GM18508 (cell line): Measurements from ENCODE around the gene LY9.

ENCODE experiments used
- ATAC-seq: cut with Tn5 transposase; IDR thresholded peaks from one replicate; pipeline ENCODE4 v1.9.1; 2021; ENCODE audit warnings: moderate number of reproducible peaks; ENCODE audit not compliant: insufficient read depth, unreplicated experiment

LY9 gene

DNA sequence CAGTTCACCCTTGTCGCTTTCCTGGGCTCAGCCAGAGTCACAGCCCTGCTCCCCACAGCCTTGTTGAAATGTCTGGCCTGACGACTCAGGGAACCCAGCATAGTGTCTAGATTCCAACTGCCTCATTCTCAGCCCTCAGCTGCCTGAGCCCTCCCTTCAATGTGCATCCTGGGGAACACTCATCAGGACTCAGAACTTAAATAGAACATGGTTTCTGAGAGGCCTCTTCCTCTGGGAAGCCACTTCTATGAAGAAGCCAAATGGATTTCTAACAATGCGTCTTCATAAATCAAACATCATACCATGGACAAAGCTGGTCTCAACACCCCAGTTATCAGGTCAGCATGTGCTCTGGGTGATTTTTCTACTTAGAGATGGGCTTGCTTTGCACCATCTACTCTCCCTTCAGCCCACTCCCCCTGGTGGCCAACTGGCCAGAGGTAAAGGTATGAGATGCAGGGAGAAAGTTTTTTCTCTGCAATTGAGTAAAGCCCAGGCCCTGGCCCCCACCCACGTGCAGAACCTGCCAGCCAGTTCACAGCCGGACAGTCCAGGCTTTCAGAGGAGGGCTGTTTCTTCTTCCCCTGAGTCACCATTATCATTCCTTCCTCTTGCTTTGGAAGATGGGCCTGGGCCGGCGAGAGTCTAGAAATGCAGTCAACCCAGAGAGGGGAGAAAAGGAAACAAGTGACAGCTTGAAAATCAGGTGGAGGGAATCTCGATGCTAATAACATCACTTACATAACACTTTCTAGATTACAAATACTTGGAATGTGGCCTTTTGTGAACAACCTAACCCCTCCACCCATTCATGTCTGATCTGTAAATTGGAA lies 34.6 kb downstream of the LY9 start:
- ATAC-seq: no peak

DNA sequence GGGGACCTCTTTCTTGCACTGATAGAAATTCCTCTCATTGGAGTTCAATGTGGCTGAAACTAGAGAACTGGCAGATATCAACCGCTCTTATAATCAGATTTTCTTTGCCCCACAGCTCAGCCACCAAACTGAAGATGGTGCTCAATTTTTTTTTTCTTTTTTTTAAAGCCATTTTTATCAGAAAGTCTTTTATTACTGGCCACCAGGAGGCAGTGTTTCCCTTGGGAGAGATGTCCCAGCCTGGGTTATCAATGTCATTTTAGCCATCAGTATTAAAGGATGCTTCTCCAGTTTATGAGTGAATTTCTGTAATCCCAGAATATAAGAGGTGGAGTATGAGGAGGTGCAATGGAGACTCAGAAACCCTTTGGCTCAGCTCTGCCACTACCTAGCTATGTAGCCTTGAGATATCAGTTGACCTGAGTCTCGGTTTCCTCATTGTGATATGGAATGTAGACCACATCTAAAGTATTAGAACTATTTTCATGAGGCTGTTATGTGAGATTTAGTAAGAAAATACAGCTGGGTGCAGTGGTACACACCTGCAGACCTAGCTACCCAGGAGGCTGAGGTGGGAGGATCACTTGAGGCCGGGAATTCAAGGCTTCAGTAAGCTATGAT lies 39.1 kb downstream of the LY9 start:
- no peak for ATAC-seq

- no peak for ATAC-seq
Observed at GRCh38 chr1:160835751-160836150, 39.8 kb downstream of the LY9 start.

GRCh38 chr1:160836561-160836960 lies 40.6 kb downstream of the LY9 start:
- no peak for ATAC-seq

GRCh38 chr1:160836981-160837557 lies 41.1 kb downstream of the LY9 start:
- ATAC-seq: no peak

DNA sequence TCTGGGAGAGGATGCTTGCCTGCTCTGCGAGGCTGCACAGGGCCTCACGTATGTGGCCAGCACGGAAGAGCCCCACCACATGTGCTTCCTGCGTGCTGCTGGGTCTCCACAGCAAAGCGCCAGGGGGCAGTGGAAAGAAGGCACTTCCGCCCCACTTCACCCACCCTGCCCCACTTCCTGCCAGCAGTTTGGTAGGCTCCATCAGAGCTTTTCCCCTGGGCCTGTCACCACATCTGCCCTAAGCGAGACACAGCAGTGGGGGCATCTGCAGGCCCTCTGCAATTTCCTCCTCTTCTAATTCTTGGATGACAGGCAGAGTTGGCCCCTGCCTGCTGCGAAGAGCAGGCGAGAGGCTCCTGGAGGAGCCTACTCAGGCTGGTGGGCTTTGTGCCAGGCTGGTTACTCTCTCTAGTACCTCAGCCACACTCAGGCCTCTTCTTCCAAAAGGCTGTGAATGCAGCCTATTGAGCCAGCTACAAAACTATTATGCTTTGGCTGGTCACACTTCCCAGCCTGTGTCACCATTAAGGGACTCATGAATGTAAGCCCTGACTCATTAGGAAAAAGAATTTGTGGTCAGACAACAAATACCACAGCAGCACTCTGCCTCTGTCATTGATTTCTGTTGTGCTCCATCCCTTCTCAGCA lies 41.7 kb downstream of the LY9 start:
- no peak for ATAC-seq

GRCh38 chr1:160838888-160839287 lies 42.9 kb downstream of the LY9 start:
- ATAC-seq: no peak

- no peak for ATAC-seq
Observed at GRCh38 chr1:160839746-160840145, 43.8 kb downstream of the LY9 start.

- no peak for ATAC-seq
Observed at GRCh38 chr1:160841079-160841478, 45.1 kb downstream of the LY9 start.

- no peak for ATAC-seq
Observed at GRCh38 chr1:160844447-160845232, 48.7 kb downstream of the LY9 start.

- ATAC-seq: no peak
Observed at GRCh38 chr1:160846281-160846680, 50.3 kb downstream of the LY9 start.

DNA sequence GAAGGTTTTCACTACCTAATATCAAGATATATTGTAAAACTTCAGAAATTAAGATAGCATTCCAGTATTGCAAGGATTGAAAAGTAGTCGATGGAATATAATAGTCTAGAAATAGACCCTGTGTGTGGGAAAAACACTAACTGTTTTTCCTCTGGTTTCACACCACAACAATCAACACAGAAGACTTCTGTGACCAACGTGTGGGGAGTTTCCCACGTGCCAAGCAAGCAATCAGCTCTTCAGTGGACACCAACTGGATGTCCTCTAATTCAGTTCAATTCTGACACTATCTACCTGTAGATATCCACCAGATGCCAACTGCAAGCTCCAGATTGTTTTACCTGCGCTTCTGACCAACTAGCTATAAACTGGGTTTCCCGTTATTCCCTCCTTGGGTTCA lies 54.6 kb downstream of the LY9 start:
- ATAC-seq: no peak

DNA sequence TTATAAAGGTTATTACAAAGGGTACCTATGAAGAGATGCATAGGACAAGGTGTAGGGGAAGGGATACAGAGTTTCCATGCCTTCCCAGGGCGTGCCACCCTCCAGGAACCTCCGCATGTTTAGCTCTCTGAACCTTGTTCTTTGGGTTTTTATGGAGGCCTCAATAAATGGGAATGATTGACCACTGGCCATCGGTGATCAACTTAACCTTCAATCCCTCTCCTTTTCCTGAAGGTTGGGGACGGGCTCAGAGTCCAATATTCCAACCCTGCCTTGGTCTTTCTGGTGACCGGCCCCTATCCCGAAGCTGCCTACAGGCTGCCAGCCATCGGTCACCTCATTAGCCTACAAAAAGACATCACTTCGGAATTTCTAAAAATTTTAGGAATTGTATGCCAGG lies 55.0 kb downstream of the LY9 start:
- no peak for ATAC-seq

GRCh38 chr1:160853014-160853413 lies 57.0 kb downstream of the LY9 start:
- no peak for ATAC-seq

GRCh38 chr1:160853754-160854153 lies 57.8 kb downstream of the LY9 start:
- ATAC-seq: no peak

DNA sequence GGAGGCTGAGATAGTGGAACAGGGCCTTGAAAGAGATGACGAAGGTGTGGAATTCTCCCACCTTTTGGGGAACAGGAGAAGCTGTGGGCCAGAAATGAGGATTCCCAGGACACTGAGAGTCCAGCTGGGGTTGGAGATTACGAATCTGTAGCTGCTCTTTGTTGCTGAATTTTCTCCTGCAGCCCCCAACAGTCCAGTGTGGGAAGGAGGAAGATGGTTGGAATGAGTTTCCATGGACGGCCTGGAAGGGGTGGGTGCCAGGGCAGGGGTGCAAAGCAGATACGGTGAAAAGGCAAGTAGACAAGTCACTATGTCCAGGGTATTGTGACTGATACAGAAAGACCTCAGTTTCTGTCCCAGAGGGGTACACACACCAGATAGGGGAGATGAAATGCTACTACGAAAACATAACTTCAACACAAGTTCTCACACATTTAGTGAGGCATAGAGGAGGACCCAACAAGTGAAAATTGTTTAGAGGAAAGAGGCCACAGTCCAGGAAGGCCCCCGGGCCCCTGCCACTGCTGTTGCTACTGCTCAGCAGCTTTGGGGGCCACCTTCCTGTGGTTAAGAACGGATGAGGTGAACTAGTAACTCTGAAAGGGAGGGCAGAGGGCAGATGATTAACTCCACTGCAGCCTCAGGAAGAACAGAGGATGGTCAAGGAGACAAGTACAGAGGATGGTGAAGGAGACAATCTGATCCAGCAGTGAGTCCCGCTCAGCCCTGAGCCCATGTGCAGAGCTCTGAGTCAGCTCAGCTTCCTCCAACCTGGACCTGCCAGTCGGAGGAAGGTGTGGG lies 59.4 kb downstream of the LY9 start:
- ATAC-seq: peak; percentile 69

GRCh38 chr1:160858097-160858496 lies 62.1 kb downstream of the LY9 start:
- ATAC-seq: no peak

- no peak for ATAC-seq
Observed at GRCh38 chr1:160858507-160858906, 62.5 kb downstream of the LY9 start.

DNA sequence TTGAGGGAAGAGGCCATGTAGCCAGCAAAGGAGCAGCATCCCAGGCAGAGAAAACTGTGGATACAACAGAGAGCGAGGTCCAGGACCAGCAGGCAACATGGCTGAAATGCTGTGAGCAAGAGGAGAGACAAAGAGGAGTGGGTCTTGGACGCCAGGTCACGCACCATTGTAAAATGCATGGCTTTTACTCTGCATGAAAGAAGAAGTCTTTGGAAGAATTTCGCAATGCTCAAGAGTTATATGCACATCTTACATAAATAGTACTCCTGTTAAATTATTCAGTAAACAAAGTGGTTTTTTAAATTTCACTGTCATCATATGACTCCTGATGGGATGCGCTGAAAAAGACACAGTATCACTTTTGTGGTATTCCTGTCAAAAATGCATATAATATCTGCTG lies 63.2 kb downstream of the LY9 start:
- no peak for ATAC-seq
